ENCODE measurements around the gene CILP2. TPM values are rescaled to one million over a fixed set of nuclear protein-coding genes. Genes with fewer than 3 reads are reported as not detected.

CILP2 gene
- total and polyA plus RNA-seq, 2 of the 4 experiments (the other 2 are of a cell fraction) = 0.18 to 0.87 TPM

DNA sequence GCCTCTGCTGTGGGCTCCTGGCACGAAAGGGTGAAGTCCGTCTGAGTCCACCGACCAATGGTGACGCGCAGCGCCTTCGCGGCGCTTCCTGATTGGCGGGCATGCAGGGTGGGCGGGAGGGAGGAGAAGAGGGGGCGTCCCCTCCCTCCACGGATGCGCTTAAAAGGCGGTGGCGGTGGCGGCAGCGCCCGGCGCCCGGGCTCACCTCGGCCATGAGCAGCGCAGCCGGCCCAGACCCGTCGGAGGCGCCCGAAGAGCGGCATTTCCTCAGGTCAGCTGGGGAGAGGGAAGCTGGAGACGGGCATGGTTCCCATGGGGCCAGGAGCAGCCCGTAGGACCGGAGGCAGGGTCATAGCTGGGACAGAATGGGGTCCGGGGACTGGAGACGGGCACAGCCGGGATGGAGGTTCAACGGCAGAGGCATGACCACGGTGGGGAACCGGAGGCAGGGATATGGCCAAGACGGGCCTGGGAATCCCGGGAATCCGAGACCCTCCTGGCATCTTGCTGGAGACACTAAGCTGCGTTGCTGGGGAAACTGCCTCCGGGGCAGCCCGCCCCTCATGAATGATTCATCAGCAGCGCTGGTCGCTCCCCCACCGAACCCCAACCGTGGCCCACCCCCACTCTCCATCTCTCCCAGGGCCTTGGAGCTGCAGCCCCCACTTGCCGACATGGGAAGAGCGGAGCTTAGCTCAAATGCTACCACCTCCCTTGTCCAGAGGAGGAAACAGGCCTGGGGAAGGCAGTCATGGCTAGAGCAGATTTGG, 9.2 kb upstream of the CILP2 start, which contains the start of gene YJEFN3:
Gene YJEFN3 (plus strand): TSS at position 191 of the 770 bp plus-strand sequence. CDS start 22 bp downstream, at position 213.
- no peak for ATAC-seq (ENCODE audit: low read depth)

More for the DNA sequence above, 9.2 kb upstream of the CILP2 start, which contains the start of gene YJEFN3:
- no peak within 1 kb of the TSS for H4K5ac ChIP-seq (ENCODE audit: low read depth, low read length)
- 54% methylated on average over 21 of the region's 50 CpGs; no CpG with 5 or more reads in 1 of the 2 experiments for WGBS, 2 experiments (ENCODE audit: extremely low coverage in 2 of 2, insufficient read length in 1 of 2)
- H3K36me3 ChIP-seq (ENCODE audit: control insufficient read depth, insufficient read depth, low read length) = peaks cover 23% of the 10 kb centered on the region
- intact Hi-C loops (cut with micrococcal nuclease) (no loop called here), dilution Hi-C loops (cut with HindIII; ENCODE audit: low sequenced_read_pairs, unreplicated experiment) (no loop called here), in situ Hi-C loops (cut with MboI; ENCODE audit: low sequenced_read_pairs) (loop anchor here (25.0 kb wide), 1 partner anchor 433 kb away; no protein-coding TSS in a partner anchor)
- H2BK120ac ChIP-seq (ENCODE audit: low read depth, low read length) = no peak within 1 kb of the TSS
- POLR2A ChIA-PET (ENCODE audit: unreplicated experiment) = no interaction called here
- no peaks in the 10 kb centered on the region for H3K9me3 ChIP-seq (ENCODE audit: control insufficient read depth, insufficient read depth, low read length)
- H3K4ac ChIP-seq (ENCODE audit: low read depth, low read length) = no peak within 1 kb of the TSS
- BruUV-seq (replicated peaks) = no TSS peak
- no peak within 1 kb of the TSS for H3K4me3 ChIP-seq (ENCODE audit: insufficient read depth, low read depth, low read length)
- H3K4me1 ChIP-seq (ENCODE audit: control insufficient read depth, insufficient read depth, low read length) = peaks cover 7% of the 10 kb centered on the region
- no peak within 1 kb of the TSS for H2AK5ac ChIP-seq (ENCODE audit: low read depth, low read length)
- CTCF ChIA-PET = interaction anchor here (1.0 kb wide), 1 partner anchor 115 kb away, joined by 4 read pairs; the partner anchor contains the start of gene GMIP
- no peak for TF ChIP-seq SMC3 (IDR thresholded peaks at IDR 0.05; ENCODE audit: low read depth, low read length)
- TF ChIP-seq, protein P1, sequence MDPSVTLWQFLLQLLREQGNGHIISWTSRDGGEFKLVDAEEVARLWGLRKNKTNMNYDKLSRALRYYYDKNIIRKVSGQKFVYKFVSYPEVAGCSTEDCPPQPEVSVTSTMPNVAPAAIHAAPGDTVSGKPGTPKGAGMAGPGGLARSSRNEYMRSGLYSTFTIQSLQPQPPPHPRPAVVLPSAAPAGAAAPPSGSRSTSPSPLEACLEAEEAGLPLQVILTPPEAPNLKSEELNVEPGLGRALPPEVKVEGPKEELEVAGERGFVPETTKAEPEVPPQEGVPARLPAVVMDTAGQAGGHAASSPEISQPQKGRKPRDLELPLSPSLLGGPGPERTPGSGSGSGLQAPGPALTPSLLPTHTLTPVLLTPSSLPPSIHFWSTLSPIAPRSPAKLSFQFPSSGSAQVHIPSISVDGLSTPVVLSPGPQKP (IDR thresholded peaks at IDR 0.05; ENCODE audit: borderline replicate concordance, low read depth, low read length) = no peak
- TF ChIP-seq RAD21 (IDR thresholded peaks at IDR 0.05; ENCODE audit: low read length) = no peak
- no peak for TF ChIP-seq CHD1 (IDR thresholded peaks at IDR 0.05; ENCODE audit: low read depth, low read length)
- no peaks in the 10 kb centered on the region for H3K9me1 ChIP-seq (ENCODE audit: insufficient read depth, low read length)
- H2BK15ac ChIP-seq (ENCODE audit: low read depth, low read length) = no peak within 1 kb of the TSS
- no peak within 1 kb of the TSS for H2BK5ac ChIP-seq (ENCODE audit: low read depth, low read length, poor library complexity, severe bottlenecking)
- H3K79me1 ChIP-seq (ENCODE audit: low read depth in 1 of 2, low read length in 2 of 2) = peaks cover 6 to 22% of the 10 kb centered on the region in 2 experiments; a peak in 3 of 4 replicates
- no peak within 1 kb of the TSS for H3K56ac ChIP-seq (ENCODE audit: extremely low read depth, insufficient read depth, low read length)
- H2AK9ac ChIP-seq (replicated peaks; ENCODE audit: low read depth, low read length, poor library complexity) = no peak within 1 kb of the TSS
- no peaks in the 10 kb centered on the region for H3K27me3 ChIP-seq (ENCODE audit: control insufficient read depth, insufficient read depth, low read length)
- no peak within 1 kb of the TSS for H2BK20ac ChIP-seq (ENCODE audit: low read depth, low read length)
- no peak within 1 kb of the TSS for H3K14ac ChIP-seq (replicated peaks; ENCODE audit: low read depth, low read length)
- H4K8ac ChIP-seq (ENCODE audit: low read depth in 2 of 2, low read length in 2 of 2) = no peak within 1 kb of the TSS
- DNase-seq = peak; percentile 19
- H3K9ac ChIP-seq (ENCODE audit: low read depth, low read length) = no peak within 1 kb of the TSS
- no peak within 1 kb of the TSS for H3K23ac ChIP-seq (ENCODE audit: low read depth, low read length)
- H4K20me1 ChIP-seq (ENCODE audit: insufficient read depth, low read length) = peaks cover 33% of the 10 kb centered on the region
- H4K91ac ChIP-seq (ENCODE audit: insufficient read depth, low read depth, low read length) = no peak within 1 kb of the TSS
- H3K18ac ChIP-seq (ENCODE audit: low read depth, low read length) = no peak within 1 kb of the TSS
- no peak within 1 kb of the TSS for H3K27ac ChIP-seq (ENCODE audit: insufficient read depth, low read length)
- no peak within 1 kb of the TSS for H3K4me2 ChIP-seq (ENCODE audit: low read depth, low read length)
- peak within 1 kb of the TSS; percentile 67 for H2AFZ ChIP-seq (replicated peaks; ENCODE audit: low read length, poor library complexity)

Measured in IMR-90 (cell line).